Suprapubic skin (tissue), 3 donors: ENCODE measurements around the gene ATP6V0D1.

Experiments used
- POLR2A ChIP-seq, 2 donors: fragments of 450-650 bp; IDR thresholded peaks; one replicate each; pipeline ENCODE4 v1.6.1; 2017; ENCODE audit warnings: antibody characterized with exemption in 2 of 2, mild to moderate bottlenecking in 2 of 2, moderate library complexity in 2 of 2
- TF ChIP-seq, protein P1 (sequence below), 2 donors: fragments of 200-600 bp in 1 of 2; fragments of 450-650 bp in 1 of 2; sonication (generic) in 1 of 2; IDR thresholded peaks; one replicate each; pipeline ENCODE4 v1.5.1; 2016 to 2019; ENCODE audit warnings: antibody characterized with exemption in 2 of 2, mild to moderate bottlenecking in 1 of 2, moderate library complexity in 1 of 2

DNA sequence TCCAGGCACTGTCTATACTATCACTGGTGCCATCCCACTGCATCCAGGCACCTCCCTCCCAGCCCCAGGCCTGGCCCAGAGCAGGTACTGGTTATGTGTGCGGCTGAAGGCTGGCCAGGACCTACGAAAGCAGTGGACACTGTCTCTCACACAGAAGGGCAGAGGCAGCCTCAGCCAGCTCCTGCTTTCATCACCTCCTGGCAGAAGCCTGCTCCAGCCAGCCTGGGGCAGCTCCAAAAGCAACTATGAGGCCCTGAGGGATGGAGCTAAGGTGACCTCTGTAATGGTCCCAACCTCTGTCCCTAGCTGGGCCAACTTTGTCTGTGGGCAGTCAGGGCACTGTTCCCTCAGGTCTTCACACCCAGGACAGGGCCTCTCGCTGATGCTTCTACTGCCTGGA lies 31.2 kb downstream of the ATP6V0D1 start:
- TF ChIP-seq, protein P1, sequence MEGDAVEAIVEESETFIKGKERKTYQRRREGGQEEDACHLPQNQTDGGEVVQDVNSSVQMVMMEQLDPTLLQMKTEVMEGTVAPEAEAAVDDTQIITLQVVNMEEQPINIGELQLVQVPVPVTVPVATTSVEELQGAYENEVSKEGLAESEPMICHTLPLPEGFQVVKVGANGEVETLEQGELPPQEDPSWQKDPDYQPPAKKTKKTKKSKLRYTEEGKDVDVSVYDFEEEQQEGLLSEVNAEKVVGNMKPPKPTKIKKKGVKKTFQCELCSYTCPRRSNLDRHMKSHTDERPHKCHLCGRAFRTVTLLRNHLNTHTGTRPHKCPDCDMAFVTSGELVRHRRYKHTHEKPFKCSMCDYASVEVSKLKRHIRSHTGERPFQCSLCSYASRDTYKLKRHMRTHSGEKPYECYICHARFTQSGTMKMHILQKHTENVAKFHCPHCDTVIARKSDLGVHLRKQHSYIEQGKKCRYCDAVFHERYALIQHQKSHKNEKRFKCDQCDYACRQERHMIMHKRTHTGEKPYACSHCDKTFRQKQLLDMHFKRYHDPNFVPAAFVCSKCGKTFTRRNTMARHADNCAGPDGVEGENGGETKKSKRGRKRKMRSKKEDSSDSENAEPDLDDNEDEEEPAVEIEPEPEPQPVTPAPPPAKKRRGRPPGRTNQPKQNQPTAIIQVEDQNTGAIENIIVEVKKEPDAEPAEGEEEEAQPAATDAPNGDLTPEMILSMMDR (IDR thresholded peaks at IDR 0.05) = no peak
- no peak for TF ChIP-seq POLR2A (IDR thresholded peaks at IDR 0.05)
